K562 (cell line): ENCODE results near the gene RIIAD1. TPM values are rescaled to one million over a fixed set of nuclear protein-coding genes. Genes with fewer than 3 reads are reported as not detected.

Experiments
- GABPB1 ChIP-seq: sonication (generic); formaldehyde crosslinking; IDR thresholded peaks from 2 replicates; pipeline ENCODE4 v1.8.0; 2022; ENCODE audit warnings: mild to moderate bottlenecking, missing genetic modification reagents
- MYC ChIP-seq, 2 experiments: fragments of 250-450 bp in 1 of 2; sonication (Bioruptor Pico) in 1 of 2; IDR thresholded peaks; 2 replicates each; pipeline versions ENCODE4 v1.5.1 to v1.6.1; 2012 to 2021; ENCODE audit warnings: low read depth in 2 of 2, borderline replicate concordance in 1 of 2, improper control_type of control experiment in 1 of 2, low read length in 1 of 2, mild to moderate bottlenecking in 1 of 2, moderate library complexity in 1 of 2
- NR4A1 ChIP-seq, 2 experiments: fragments of 250-450 bp in 1 of 2; fragments of 450-650 bp in 1 of 2; sonication (Bioruptor Pico) in 1 of 2; IDR thresholded peaks; 2 replicates each; pipeline versions ENCODE4 v1.4.0 to v1.6.1; 2016 to 2020; ENCODE audit warnings: mild to moderate bottlenecking in 2 of 2, missing compliant biosample characterization in 1 of 2, missing genetic modification characterization in 1 of 2, moderate library complexity in 1 of 2
- RFX1 ChIP-seq: fragments of 450-650 bp; IDR thresholded peaks from 2 replicates; pipeline ENCODE4 v1.6.1; 2016; ENCODE audit warnings: mild to moderate bottlenecking, moderate library complexity
- TCFL5 ChIP-seq: fragments of 250-450 bp; sonication (Bioruptor Pico); conservative IDR thresholded peaks from 2 replicates; pipeline ENCODE4 v1.6.1; 2021; ENCODE audit warnings: mild to moderate bottlenecking, moderate library complexity, matching md5 sums
- ZFP91 ChIP-seq: sonication (generic); formaldehyde crosslinking; IDR thresholded peaks from 2 replicates; pipeline ENCODE4 v1.8.0; 2022; ENCODE audit warnings: mild to moderate bottlenecking, missing genetic modification reagents
- polyA plus RNA-seq, 8 experiments: library from polyadenylated mRNA; depleted of rRNA in 4 of 8; stranded (reverse) in 5 of 8; unstranded in 3 of 8; fragments of >200 nt; fragmentation: Nextera tagmentation in 2 of 8; fragmentation: Illumina TruSeq in 1 of 8; extraction: Ambion mirVana in 2 of 8; extraction: Trizol in 1 of 8; gene quantifications; 2 replicates each; pipeline versions ENCODE4 v1.2.1 to v1.2.3, GENCODE V29; 2011 to 2014; ENCODE audit warnings: inconsistent platforms in 1 of 8, missing spikeins in 1 of 8
- total RNA-seq, 7 experiments: library from RNA; depleted of rRNA in 6 of 7; stranded (reverse); fragments of >200 nt in 6 of 7; fragmentation: Illumina TruSeq in 2 of 7; extraction: Trizol in 2 of 7; gene quantifications; 2 replicates each; pipeline versions ENCODE4 v1.2.1 to v1.2.3, GENCODE V29; 2011 to 2021; ENCODE audit warnings: low replicate concordance in 1 of 7
- TF ChIP-seq, protein P1 (sequence below): sonication (generic); formaldehyde crosslinking; IDR thresholded peaks from 2 replicates; pipeline ENCODE4 v1.8.0; 2022; ENCODE audit warnings: mild to moderate bottlenecking, low read depth, missing genetic modification reagents
- TF ChIP-seq, protein P2 (sequence below): fragments of 250-450 bp; sonication (Bioruptor Pico); IDR thresholded peaks from 2 replicates; pipeline ENCODE4 v1.8.0; 2021; ENCODE audit warnings: moderate library complexity, mild to moderate bottlenecking, inconsistent platforms

RIIAD1 gene
- total and polyA plus RNA-seq, 9 of the 15 experiments (the other 6 are each of a cell fraction or from before 2014, with no cell fraction given): not detected

DNA sequence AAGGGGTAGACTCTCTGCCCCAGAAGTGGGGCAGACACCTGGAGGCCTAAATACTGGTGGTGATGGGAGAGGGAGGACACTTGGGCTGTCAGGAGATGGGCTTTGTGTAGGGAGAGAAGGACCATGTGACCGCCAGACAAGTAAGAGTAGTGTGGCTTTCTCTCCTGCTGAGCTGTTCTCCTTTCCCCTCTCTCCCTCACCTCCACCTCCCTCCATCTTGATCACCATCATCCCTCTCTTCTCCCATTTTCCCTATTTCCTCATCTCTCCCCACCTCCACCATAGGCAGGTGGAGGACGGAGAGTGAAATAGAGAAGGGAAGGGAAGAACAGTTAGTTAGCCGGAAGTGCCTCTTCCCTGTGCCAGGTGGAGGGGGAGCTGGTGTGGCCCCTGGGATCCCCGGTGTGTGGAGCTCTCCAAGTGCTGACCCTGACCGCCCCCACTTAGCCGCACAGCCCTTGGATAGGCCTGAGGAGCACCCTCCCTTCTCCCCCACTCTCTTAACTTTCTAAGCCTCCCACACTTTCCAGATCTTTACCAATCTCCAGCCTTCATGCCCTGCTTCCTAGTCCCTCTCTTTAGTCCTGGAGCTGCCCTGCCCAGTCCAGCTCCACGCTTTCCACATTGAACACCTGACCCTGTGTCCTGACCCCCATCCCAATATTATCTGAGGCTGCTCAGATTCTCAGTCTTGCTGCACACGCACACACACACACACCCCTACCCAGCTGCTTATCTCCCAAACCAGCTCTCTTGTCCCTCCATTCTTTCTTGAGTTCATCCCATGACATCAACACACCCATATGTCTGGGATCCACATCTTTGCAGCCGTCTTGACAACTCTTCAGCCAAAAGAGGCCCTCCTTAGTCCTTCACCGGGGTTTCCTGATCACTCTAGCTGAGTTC lies 6.2 kb upstream of the RIIAD1 start (continued):
- no peak for TF ChIP-seq ZFP91
- TF ChIP-seq TCFL5: no peak
- TF ChIP-seq, protein P1, sequence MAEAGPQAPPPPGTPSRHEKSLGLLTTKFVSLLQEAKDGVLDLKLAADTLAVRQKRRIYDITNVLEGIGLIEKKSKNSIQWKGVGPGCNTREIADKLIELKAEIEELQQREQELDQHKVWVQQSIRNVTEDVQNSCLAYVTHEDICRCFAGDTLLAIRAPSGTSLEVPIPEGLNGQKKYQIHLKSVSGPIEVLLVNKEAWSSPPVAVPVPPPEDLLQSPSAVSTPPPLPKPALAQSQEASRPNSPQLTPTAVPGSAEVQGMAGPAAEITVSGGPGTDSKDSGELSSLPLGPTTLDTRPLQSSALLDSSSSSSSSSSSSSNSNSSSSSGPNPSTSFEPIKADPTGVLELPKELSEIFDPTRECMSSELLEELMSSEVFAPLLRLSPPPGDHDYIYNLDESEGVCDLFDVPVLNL (CRISPR knock-in tag): no peak
- TF ChIP-seq NR4A1 (CRISPR knock-in tag; IDR thresholded peaks at IDR 0.05): no peak
- no peak for TF ChIP-seq NR4A1 (tag; IDR thresholded peaks at IDR 0.05)
- no peak for TF ChIP-seq GABPB1 (CRISPR knock-in tag)
- no peak for TF ChIP-seq MYC (IDR thresholded peaks at IDR 0.05; ENCODE audit: low read depth, low read length)
- no peak for TF ChIP-seq MYC (CRISPR knock-in tag; IDR thresholded peaks at IDR 0.05; ENCODE audit: borderline replicate concordance, low read depth)
- TF ChIP-seq, protein P2, sequence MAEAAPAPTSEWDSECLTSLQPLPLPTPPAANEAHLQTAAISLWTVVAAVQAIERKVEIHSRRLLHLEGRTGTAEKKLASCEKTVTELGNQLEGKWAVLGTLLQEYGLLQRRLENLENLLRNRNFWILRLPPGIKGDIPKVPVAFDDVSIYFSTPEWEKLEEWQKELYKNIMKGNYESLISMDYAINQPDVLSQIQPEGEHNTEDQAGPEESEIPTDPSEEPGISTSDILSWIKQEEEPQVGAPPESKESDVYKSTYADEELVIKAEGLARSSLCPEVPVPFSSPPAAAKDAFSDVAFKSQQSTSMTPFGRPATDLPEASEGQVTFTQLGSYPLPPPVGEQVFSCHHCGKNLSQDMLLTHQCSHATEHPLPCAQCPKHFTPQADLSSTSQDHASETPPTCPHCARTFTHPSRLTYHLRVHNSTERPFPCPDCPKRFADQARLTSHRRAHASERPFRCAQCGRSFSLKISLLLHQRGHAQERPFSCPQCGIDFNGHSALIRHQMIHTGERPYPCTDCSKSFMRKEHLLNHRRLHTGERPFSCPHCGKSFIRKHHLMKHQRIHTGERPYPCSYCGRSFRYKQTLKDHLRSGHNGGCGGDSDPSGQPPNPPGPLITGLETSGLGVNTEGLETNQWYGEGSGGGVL: no peak
- no peak for TF ChIP-seq RFX1
